GM19025 (cell line): ENCODE results near the gene CFAP251.
"Not testable (repeated sequence)": the region's sequence is repeated elsewhere in the genome, so short reads cannot be mapped to it uniquely, and the experiment has no call there.

ENCODE experiments used
- ATAC-seq: cut with Tn5 transposase; IDR thresholded peaks from one replicate; pipeline ENCODE4 v1.9.1; 2021; ENCODE audit warnings: mild to moderate bottlenecking, low read depth, moderate library complexity; ENCODE audit not compliant: unreplicated experiment

Gene CFAP251

GRCh38 chr12:121917950-121918678 is at the start of gene CFAP251:
Gene CFAP251, plus strand, starts transcription at chr12:121918592. Its CDS starts 2,714 bp downstream, at chr12:121921306.
- ATAC-seq, result peak; percentile 98

- not testable (repeated sequence) for ATAC-seq
These were observed 49.2 kb upstream of the CFAP251 start for GRCh38 chr12:121869229-121869628.

- ATAC-seq, result no peak
These were observed 46.9 kb upstream of the CFAP251 start for GRCh38 chr12:121871467-121871866.

GRCh38 chr12:121872546-121873215 is 45.7 kb upstream of the CFAP251 start:
- ATAC-seq, result no peak

- ATAC-seq, result no peak
These were observed 45.2 kb upstream of the CFAP251 start for GRCh38 chr12:121873216-121873569.

- ATAC-seq, result no peak
These were observed 44.3 kb upstream of the CFAP251 start for GRCh38 chr12:121874071-121874470.

- ATAC-seq, result no peak
These were observed 42.8 kb upstream of the CFAP251 start for GRCh38 chr12:121875582-121875981.

- not testable (repeated sequence) for ATAC-seq
These were observed 42.3 kb upstream of the CFAP251 start for GRCh38 chr12:121876080-121876447.

- ATAC-seq, result no peak
These were observed 35.1 kb upstream of the CFAP251 start for GRCh38 chr12:121883315-121883660.

- ATAC-seq, result not testable (repeated sequence)
These were observed 33.3 kb upstream of the CFAP251 start for GRCh38 chr12:121885129-121885528.

GRCh38 chr12:121888083-121888477 is 30.3 kb upstream of the CFAP251 start:
- ATAC-seq, result no peak

GRCh38 chr12:121888478-121889273 is 29.7 kb upstream of the CFAP251 start, which contains the start of gene PSMD9:
Gene PSMD9, plus strand, starts transcription at chr12:121888790. Its CDS starts 67 bp downstream, at chr12:121888857.
- ATAC-seq, result peak; percentile 88

- no peak for ATAC-seq
These were observed 29.1 kb upstream of the CFAP251 start for GRCh38 chr12:121889274-121889624.

- ATAC-seq, result not testable (repeated sequence)
These were observed 28.7 kb upstream of the CFAP251 start for GRCh38 chr12:121889661-121890060.

GRCh38 chr12:121892673-121893561 is 25.5 kb upstream of the CFAP251 start:
- ATAC-seq, result no peak

- no peak for ATAC-seq
These were observed 24.4 kb upstream of the CFAP251 start for GRCh38 chr12:121893961-121894460.

- ATAC-seq, result no peak
These were observed 23.8 kb upstream of the CFAP251 start for GRCh38 chr12:121894633-121895032.

GRCh38 chr12:121898287-121898686 is 20.1 kb upstream of the CFAP251 start:
- ATAC-seq, result no peak

- ATAC-seq, result no peak
These were observed 18.8 kb upstream of the CFAP251 start for GRCh38 chr12:121899590-121899989.

GRCh38 chr12:121903202-121903601 is 15.2 kb upstream of the CFAP251 start:
- no peak for ATAC-seq
